HT1080 (cell line): ENCODE results near the gene BMP4. TPM values are rescaled to one million over a fixed set of nuclear protein-coding genes. Genes with fewer than 3 reads are reported as not detected.
A peak's percentile ranks its signal among the peaks of the same experiment; 100 is the strongest.
"Not testable (repeated sequence)": the region's sequence is repeated elsewhere in the genome, so short reads cannot be mapped to it uniquely, and the experiment has no call there.

Experiments
- DNase-seq: peaks from one replicate; pipeline ENCODE4 v3.0.0-alpha.2; 2015; ENCODE audit warnings: low read depth
- polyA plus RNA-seq, 2 experiments: library from polyadenylated mRNA; depleted of rRNA; stranded (reverse); fragments of >200 nt; gene quantifications; 2 replicates each; pipeline ENCODE4 v1.2.3, GENCODE V29; 2015
- total RNA-seq: library from RNA; depleted of rRNA; stranded (reverse); fragments of >200 nt; shearing (Covaris generic); gene quantifications from 2 replicates; pipeline ENCODE4 v1.2.3, GENCODE V29; 2014; rRNA removed

Gene BMP4
- 1.8 and 3.9 TPM in 2 replicates for total RNA-seq
- polyA plus RNA-seq (2015; cell fraction: cytosol; rRNA removed), result 0.80 and 1.6 TPM in 2 replicates
- polyA plus RNA-seq (2015; cell fraction: nucleus; rRNA removed), result 0.87 and 1.7 TPM in 2 replicates

DNA sequence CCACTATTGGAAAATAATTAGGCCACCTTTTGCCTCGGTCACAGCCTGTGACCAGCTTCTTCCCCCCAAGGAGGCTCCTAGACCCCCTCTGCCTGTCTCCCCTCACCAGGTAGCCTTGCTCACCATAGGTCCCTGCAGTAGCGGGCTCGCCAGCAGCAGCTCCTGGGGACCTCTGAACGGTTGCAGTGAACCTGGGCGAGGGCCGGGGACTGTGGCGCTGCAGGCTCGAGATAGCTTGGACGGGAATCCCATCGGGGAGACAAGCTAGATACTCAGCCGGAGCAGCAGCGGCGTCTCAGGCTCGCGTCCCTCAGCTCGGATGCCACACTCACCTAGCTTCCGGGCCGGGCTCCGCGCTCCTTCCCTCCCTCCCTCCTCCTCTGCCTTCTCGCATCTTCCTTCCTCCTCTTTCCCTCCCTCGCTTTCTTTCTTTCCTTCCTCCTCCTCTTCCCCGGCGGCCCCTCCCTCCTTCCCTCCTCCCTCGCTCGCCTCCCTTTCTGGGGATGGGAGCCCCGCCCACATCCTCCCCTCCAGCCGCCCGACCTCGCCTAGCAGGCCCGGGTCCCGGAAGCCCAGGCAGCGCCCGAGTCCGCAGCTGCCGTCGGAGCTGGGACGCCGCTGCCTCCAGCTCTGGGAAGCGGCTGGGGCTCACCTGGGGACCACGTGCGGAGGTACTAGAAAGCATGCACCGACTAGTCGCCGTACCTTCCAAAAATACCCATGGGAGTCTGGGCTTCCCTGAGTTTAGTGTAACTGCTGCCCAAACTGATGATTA is at the start of gene BMP4:
Gene BMP4 (minus strand): TSS at position 399 of the 775 bp plus-strand sequence. CDS start 4,603 bp downstream, outside the sequence.
- DNase-seq, result no peak

- DNase-seq, result no peak
These were observed 46.4 kb upstream of the BMP4 start for GRCh38 chr14:54003064-54003463.

- no peak for DNase-seq
These were observed 46.0 kb upstream of the BMP4 start for GRCh38 chr14:54002653-54003052.

DNA sequence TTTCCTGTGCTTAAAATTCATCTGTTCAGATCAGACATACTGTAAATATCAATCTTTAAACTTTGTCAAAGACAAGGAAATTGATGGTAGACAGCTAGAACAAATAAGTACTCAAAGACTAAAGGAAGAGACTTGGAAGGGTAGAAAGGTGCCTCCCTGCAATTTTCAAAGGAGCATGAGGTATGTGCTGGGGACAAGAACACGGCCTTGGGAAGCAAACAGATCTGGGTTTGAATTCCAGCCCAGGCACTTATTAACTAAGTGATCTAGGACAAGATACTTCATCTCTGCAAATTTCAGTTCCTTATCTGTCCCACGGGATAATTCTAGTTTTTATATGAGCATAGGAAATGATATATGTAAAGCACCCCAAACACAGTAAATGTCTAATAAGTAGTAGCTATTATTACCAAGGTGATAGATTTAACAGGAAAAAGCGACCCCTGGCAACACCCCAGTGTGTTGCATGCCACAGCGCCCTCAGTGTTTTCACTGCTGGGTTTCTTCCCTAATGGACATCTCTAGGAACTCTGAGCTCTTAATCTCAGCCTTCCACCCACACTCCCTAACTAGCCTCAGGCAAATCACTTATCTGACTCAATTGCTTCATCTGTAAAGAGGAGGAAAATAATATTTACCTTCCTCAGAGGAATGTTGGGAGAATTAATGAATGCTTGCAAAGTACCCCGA is 44.7 kb upstream of the BMP4 start:
- DNase-seq, result no peak

GRCh38 chr14:54000341-54000811 is 43.8 kb upstream of the BMP4 start:
- no peak for DNase-seq

GRCh38 chr14:53999061-53999488 is 42.5 kb upstream of the BMP4 start:
- peak; percentile 29 for DNase-seq

- DNase-seq, result no peak
These were observed 39.4 kb upstream of the BMP4 start for GRCh38 chr14:53996041-53996440.

- DNase-seq, result no peak
These were observed 37.4 kb upstream of the BMP4 start for GRCh38 chr14:53993920-53994607.

DNA sequence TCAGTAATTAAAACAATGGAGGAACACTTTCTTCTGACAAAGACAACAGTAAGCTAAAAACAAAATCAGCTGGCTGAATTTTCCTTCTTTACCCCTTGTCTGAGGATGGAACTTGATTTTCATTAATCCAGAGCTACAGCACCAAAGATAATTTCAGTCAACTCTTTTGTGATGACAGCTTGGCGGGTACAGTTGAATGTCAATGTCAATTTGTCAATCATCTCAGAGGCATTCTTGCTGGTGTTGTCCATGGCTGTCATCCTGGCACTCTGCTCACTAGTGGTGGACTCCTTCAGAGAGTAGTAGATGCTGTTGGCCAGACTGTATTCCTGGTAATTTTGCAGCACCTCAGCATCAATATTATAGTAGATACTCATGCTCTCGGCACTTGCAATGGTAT is 34.4 kb upstream of the BMP4 start:
- no peak for DNase-seq

GRCh38 chr14:53986718-53987117 is 30.1 kb upstream of the BMP4 start:
- not testable (repeated sequence) for DNase-seq

GRCh38 chr14:53984958-53985357 is 28.3 kb upstream of the BMP4 start:
- DNase-seq, result not testable (repeated sequence)

DNA sequence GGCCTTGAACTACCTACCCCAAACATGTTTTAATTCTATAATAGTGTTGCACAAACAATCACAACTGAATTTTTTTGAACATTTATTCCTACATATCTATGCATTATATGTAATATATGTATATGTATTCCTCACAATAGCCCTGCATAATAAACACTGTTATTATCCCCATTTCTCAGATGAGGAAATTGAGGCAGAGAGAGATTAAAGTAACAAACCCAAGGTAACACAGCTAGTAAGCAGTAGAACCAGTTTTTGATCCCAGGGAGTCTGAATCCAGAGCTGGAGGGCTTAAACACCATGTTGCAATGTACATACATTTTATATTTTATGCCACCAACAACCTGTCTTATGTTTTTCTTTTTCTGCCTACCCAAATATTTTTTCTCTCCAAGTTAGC is 26.5 kb upstream of the BMP4 start:
- no peak for DNase-seq

GRCh38 chr14:53982546-53982945 is 25.9 kb upstream of the BMP4 start:
- no peak for DNase-seq

GRCh38 chr14:53979747-53980642 is 23.4 kb upstream of the BMP4 start:
- DNase-seq, result peak; percentile 74

DNA sequence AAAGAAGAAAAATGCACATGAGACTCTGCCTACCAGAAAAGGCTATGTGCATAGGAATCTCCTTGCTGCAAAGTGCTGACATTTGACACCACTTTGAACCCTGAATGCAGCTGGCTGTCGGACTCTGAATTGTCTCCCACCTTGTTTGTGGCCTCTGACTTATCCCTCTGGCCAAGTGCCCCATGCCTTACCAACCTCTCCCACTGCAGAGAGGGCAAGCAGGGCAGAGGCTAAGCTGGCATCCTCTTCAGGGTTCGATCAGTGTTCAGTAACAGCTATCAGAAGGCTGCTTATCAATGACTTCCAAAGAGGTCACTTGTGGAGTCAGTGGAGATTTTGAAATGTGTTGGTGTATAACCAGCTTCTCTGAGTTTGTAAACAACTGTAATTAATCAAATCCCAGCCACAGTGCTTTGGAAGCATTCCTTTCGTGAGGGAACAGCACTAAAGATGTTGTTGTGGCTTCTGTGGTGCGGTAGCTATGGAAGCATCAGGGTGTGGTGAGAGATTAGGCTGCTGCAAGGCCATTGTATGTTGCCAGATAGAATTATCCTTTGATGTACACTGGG is 22.6 kb upstream of the BMP4 start:
- peak; percentile 18 for DNase-seq

- no peak for DNase-seq
These were observed 21.6 kb upstream of the BMP4 start for GRCh38 chr14:53978194-53978593.

DNA sequence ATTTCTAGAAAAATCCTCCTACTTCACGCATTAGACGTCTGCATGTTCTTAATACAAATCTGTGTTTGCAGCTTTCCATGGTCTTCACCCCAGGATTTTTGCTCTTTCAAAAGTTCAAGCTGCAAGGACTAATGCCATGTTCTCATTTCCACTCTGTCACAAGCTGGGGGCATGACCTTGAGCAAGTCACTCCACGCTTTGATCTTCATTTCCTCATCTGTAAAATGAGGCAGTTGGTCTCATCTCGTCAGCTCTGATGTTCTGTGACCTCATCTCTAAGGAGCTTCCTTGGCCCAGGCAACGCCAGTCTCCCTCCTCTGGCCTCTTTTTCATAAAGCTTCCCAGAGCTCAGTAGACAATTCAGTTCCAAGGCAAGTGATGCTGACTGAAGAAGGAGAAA is 18.8 kb upstream of the BMP4 start:
- no peak for DNase-seq

GRCh38 chr14:53971521-53971920 is 14.9 kb upstream of the BMP4 start:
- DNase-seq, result no peak

GRCh38 chr14:53969326-53969725 is 12.7 kb upstream of the BMP4 start:
- no peak for DNase-seq

GRCh38 chr14:53968726-53969125 is 12.1 kb upstream of the BMP4 start:
- DNase-seq, result no peak
